CD4-positive, alpha-beta T cell treated with Interleukin-15 for 4 hours (primary cell): ENCODE results near the gene PICK1.

Experiments
- DNase-seq: peaks from one replicate; pipeline ENCODE4 v3.0.0-alpha.2; 2020; ENCODE audit warnings: low spot score

The PICK1 gene

DNA sequence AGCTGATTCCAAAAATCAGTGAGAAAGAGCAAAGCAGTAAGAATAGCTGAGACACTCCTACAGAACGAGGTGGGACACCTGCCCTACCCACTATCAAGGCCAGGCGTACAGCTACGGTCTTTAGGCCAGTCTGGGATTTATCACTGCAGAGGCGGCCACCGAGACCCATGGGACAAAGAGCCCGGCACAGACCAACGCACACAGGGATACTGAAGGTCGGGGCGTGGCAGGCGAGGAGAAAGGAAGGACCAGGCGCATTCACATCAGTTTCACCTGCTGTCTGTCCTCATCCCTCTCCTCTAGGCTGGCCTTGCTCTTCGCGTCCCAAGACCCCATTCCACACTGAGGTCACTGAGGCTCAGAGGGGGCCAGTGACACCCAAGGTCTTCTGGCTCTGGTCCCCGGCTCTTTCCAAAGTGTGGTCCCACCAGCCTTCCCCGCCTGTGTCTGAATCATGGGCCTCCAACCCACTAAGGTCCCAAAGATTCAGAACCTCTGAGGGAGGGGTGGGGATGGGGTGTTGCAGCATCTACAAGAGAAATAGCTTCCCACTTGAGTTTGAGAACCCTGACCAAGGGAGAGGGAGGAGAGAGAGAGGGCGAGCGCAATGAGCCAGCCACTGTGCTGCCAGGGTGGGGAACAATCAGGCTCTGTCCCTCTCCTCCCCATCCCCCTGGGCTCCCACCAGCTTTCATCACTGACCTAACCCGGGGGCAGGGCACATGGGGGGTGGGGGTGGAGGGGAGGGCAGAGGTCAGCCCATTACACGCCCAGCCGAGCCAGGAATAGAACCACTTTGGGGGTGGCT is 7.2 kb upstream of the PICK1 start:
- no peak for DNase-seq

DNA sequence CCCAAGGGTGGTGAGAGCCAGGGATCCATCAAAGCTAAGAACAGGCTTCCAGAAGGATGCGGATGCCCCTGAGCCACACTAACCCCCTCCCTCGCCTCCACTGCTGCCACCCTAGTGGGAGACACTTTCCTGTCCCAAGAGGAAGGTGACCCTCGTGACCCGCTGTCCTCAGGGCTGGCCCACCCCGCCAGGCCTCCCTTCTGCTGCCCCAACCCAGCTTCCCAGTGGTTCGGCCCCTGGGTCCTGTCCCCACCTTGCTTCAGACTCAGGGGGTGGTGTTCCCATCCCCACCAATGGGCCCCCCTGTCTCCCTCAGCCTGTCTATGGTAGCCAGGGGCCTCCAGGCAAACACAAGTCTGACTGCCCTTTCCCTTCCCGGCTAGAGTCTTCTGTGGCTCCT is 6.5 kb upstream of the PICK1 start:
- DNase-seq = no peak

DNA sequence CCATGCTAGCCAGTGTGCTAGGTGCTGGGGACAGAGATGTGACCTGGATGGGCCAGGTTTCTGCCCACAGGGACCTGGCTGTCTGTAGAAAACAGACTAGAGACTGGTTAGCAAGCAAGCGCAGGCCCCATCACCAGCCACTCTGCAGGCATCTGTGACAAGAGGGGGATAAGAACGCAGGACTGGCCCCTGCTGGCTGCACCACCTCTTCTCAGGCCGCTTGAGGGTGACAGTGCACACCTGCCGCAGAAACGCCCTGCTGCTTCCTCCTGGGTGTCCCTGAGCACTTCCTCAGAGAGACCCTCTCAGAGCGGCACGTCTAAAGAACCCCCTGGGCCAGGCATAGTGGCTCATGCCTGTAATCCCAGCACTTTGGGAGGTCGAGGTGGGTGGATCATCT is 5.9 kb upstream of the PICK1 start:
- no peak for DNase-seq

DNA sequence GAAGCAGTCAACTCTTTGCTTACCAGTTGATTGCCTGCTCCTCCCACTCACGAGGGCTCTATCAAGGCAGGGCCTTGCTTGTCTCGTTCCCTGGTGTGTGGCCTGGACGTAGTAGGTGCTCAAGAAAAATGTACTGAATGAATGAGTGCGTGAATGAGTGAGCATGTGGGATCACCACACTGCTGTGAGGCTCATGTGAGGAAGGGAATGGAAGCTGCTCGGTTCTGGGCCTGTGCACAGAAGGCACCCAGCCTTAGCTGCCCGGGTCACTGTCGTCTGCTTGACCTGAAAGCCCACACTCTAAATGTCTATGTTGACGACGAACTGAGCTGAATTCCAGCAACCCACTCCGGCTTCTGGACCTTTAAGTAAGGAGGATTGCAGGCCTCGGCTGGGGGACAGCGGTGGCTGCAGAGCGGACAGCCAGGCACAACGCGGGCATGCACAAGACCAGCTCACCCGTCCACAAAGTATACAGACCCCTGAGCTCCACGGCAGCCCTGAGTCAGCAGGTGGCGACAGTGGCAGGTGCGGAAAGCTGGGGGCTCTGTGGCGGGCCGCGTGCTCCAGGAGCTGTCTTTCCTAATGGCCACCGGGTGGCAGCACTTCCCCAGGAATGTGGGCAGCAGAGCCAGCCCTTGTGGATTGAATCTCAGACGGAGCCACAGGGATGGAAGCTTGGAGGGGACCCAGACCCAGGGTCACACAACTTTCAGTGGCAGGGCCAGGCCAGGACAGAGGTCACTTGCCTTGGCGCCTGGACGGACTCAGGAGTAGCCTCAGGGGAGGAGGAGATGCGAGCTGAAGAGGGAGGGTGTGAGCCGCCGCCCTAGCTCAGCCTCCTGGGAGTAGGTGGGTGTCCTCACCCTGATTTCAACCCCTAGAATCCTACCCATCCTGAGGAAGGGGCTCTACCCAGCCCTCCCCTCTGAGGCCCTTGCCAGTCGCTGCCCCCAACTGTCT is 5.0 kb upstream of the PICK1 start:
- peak; percentile 76 for DNase-seq

DNA sequence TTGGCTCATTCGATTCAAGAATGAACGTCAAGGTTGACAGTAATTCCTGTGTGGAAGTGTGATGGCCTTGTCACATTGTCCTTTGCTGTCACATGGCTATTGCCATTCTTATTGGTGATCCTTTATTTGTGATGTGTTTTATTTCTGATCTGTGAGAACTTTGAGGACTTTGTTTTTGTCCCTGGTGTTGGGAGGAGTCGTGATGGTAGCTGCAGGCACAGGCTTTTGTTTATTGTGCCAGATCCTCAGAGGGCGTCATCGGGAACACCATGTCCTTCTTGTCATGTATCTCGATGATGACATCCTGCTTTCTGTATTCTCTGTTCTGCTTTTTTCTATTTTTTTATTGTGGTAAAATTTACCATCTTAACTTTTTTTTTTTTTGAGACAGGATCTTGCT is 5.6 kb downstream of the PICK1 start:
- no peak for DNase-seq

DNA sequence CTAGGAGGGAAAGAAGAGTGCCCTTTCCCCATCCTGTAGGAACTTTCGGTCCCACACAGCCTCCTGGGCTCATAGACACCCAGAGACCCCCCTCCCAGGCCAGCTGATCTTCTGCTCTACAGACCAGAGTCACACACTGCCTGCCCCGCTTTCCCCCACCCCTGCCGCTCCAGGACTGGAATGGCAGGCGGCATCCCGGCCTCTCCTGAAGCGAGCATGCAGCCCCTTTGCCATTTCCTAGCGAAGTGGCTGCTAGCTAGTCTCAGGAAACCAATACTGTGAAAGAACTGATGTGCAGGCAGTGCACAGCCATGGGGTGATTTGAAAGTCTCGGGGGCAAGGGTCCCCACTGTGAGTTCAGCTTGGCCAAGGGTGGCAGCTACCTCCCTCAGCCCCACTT is 8.3 kb downstream of the PICK1 start:
- DNase-seq = no peak

DNA sequence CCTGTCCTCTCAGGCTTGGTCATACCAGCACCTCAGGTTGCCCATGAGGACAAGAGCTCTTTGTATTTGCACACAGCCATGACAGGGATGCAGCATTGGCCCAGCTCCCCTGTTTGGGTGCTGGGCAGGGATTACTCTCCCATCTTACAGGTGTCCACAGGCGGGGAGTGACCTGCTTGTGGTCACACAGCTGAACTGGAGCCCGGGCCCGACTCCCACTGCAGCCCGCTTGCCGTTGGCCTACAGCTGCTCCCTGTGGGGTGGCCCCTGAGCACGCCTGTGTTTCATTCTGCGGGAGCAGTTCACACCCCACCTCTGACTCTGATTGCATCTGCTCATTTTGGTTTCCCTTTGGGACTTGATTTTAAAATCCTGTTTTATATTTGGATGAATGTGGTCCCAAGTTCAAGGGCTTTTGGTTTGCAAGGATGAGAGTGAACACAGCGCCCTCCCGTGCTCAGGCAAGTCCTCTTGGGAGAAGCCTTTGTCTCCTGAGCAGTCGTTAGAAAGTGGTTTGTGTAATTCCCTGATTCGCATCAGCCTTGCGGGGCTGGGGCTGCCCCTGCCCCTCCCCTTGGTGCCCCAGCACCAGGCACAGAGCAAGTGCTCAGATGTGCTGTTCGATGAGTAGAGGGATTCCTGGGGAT is 9.3 kb downstream of the PICK1 start:
- no peak for DNase-seq

DNA sequence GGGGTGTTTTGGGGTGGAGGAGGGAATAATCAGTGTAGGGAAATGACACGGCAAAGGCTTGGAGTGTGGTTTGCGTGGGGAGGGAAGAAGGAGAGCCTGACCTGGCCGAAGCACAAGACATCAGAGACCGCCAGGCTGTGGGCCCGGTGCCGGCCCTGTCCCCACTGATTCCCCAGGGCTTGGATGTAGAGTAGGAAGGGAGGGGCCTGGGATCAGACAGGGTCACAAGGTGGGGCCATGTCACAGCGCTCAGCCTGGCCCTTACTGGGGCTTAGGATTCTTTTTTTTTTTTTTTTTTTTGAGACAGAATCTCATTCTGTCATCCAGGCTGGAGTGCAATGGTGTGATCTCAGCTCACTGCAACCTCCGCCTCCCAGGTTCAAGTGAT is 9.8 kb downstream of the PICK1 start:
- no peak for DNase-seq

DNA sequence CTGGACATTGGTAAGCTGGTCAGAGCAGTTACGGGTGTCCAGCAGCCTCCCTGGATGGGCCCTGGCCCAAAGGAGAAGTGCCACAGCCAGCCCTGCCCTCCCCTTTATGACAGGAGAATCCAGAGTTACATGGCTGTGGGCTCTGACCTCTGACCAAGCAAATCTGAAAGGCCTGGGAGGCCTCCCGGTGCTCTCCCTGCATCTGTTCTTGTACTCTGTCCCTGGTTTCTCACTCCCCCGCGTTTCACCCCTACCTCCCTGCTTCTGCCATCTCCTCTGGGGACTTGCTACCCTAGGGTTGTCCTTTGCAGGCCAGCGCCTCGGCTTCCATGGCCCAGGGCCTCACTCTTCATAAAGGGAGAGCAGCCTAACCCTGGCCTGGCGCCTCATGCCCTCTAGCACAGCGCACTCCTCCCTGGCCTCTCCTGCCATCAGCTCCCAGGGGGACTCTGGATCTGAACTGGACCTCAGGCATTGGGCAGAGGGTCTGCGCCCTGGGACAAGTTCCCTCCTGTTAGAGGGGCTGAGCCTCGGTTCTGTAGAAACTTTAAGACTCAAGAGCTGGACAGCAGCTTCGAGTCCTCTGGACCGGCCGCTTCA is 10.7 kb downstream of the PICK1 start:
- DNase-seq = no peak

DNA sequence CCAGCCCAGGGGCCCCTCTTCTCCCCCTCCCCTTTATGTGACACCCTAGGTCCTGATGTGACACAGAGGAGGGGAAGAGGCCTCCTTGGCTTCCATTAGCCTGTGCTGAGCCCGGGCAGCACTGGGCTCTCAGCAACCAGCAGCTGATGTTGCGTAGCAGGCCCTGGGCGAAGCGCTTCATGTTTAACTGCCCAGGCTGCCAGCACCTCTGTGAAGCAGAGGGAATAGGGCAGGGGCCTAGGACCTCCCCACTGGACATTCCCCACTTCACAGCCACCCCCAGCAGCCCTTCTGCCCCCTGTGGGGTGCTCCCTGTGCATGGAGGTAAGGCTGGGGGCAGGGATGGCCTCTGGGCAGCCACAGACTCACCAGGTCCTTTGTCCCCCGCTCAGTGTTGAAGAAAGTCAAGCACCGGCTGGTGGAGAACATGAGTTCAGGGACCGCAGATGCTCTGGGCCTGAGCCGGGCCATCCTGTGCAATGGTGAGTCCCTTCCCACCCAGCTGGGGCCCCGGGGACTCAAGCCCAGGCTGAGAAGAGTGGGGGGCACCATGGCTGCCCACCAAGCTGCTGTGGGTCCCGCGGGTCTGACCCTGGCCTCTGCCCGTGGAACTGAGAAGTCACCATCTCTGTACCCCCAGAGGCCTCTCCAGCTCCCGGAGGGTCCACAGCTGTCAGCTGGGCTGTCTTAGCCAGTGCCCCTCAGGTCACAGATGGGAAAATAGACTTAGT is 11.6 kb downstream of the PICK1 start:
- no peak for DNase-seq

DNA sequence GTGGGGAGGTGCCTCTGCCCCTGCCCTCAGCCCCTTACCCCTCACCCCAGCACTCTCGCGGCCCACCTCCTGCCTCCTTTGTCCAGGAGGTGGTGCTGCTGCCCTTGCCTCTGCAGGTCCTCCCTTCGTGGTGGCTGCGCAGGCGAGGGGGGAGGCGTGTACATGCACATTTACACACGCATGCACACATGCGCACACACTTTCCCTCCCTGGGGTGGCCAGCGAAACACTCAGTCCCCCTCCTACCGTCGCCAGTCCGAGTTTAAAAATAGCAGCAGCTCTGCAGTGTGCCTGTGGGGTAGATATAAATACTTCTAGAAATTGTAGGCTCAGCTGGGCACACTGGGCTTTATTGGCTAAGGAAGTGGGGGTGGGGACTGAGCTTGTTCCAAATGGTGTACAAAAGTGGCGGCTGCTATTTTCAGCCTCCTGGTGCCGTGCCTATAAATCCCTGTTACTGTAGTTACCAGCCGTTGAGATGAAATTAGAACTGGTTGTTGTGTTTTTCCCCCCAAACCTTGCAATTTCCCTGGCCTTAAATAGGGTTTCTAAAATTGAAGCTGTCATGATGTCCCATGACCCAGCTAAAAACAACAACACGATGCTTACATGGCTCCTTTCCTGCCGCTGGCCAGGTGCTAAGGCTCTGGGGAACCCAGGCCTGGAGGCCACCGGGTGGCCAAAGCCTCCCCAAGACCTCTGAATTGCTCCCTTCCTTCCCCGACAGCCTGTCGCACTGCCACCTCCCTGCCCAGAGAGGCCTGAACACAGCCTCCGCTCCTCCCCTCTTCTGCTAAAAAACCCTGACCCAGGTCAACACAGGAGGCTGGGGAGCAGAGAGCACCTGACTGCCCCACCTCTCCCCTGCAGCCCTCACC is 12.4 kb downstream of the PICK1 start:
- DNase-seq = no peak

DNA sequence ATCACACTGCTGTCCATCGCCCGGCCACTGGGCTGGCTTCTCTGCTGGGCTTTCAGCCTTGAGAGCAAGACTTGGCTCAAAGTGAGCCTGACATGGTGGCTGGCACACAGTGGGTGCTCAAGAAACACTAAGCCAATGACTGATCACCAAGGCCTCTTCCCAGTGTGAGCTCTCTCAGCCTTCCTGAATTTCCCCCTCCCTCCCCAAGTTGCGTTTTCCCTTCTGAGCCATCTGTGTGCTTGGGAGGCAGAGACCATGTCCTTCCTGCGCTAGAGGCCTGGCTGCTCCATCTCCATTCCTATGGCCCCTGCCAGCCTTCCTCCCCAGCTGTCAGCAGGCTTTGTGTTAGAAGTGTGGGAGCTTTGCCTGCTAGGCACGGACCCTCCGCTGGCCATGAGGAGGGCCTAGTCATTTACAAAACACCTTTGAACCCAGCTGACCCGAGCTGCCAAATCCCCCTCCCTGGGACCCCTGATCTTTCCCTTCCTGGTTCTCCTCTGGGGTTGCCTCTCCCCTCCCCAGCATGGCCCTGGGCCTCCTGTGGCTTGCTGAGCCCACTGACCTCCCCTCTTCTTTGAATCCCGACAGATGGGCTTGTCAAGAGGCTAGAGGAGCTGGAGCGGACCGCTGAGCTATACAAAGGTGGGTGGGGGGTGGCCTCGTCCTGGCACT is 13.2 kb downstream of the PICK1 start:
- no peak for DNase-seq

DNA sequence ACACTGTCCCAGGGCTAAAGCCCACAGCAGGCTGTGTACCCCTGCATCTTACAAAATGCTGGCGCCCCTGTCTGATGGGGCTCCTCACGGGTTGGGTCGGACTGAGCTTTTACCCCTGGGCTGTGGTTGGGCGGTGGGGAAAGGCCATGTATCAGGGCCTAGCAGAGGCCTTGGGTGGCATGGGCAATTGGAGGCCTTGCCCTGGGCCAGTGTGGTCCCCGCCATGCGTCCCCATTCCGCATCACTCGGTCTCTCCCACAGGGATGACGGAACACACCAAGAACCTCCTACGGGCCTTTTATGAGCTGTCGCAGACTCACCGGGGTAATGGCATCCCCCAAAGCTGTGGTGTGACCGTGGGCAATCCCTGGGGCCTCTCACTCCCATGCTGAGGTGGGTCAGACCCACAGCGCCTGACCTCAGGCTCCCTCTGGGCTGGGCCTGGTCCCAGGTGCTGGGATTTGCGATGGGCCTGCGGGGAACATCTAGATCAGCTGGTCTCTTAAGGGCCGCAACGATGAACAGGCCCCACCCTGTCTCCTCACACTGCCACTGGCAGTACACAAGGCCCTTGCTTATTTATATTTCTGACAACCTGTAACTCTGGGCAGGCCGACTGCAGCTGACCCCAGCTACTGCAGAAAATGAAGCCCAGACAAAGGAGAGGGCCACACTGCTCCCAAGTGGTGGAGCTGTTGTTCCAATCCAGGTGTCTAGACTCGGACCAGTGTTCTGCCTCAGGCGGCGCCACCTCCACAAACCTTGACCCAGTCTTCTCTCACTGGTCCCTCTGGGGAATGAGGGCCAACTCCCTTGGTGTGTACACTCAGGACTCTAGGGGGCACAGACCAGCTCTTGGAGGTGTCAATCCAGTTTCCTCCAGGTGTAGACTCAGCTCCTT is 14.5 kb downstream of the PICK1 start:
- DNase-seq = no peak

DNA sequence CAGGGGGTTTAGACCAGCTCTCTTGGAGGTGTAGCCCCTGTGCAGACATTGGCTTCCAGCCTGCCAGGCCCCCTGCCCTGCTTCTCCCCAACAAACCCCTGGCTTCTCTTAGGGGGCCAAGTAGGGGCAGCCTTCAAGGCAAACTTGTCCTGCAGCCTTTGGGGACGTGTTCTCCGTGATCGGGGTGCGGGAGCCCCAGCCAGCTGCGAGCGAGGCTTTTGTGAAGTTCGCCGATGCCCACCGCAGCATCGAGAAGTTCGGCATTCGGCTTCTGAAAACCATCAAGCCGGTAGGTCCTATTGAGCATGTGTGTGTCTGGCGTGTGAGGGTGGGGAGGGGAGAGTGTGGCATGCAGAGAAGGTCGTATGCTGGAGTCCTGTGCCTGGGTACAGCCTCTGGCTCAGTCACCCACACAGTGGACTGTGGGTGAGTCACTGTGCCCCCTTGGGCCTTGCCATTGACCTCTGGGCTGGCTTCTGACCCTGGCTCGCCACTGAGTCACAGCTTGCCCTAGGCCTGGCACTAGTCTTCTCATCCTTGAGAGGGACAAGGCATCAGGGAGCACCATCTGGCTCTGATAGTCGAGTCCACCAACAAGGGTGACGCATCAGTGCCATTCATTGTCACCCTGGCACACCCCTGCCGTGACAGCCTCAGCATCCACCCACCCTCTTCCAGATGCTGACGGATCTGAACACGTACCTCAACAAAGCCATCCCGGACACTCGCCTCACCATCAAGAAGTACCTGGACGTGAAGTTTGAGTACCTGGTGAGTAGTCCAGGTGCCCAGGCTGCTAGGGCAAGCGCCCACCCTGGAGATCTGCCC is 15.3 kb downstream of the PICK1 start:
- DNase-seq = no peak

DNA sequence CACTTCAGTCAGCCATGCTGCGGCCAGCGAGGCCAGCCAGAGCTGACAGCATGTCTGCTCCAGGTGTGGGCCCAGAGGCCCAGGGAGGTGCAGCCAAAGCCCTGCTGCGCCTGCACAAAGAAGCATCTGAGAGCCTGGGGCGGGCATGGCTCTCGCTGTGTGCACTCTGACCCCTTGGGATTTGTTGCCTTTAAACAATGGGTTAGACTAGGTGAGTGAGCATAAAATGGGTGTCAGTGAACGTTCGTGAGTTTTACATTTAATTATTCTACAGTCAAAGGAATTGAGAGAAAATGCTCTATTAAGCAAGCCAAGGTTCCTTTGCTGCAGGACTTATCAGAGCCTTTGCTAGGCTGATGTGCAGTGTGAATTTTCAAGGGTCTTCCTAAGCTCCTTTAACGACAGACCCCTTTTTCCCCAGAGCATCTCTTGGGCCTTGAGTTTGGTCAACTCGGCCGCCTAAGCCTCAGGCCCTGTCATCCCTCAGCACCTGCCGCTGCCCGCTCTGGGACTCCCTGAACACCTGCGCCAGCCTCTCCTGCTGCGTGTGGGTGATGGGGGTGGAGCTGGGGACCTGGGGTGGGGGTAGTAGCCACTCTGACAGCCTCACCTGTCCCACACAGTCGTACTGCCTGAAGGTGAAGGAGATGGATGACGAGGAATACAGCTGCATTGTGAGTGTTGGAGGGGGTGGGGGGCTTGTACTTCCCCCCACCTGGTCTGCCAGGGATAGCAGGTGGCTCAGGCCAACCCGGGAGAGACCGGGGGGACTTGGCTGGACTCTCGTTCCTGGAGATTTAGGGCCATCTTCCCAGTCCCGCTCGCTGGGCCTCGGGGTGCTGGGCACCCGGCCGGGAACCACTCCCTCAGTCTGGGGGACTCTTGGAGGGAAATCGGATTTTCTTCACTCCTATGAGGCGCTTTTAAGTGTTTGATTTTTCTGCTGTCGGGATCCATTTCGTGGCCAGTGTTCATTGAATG is 16.2 kb downstream of the PICK1 start:
- no peak for DNase-seq

DNA sequence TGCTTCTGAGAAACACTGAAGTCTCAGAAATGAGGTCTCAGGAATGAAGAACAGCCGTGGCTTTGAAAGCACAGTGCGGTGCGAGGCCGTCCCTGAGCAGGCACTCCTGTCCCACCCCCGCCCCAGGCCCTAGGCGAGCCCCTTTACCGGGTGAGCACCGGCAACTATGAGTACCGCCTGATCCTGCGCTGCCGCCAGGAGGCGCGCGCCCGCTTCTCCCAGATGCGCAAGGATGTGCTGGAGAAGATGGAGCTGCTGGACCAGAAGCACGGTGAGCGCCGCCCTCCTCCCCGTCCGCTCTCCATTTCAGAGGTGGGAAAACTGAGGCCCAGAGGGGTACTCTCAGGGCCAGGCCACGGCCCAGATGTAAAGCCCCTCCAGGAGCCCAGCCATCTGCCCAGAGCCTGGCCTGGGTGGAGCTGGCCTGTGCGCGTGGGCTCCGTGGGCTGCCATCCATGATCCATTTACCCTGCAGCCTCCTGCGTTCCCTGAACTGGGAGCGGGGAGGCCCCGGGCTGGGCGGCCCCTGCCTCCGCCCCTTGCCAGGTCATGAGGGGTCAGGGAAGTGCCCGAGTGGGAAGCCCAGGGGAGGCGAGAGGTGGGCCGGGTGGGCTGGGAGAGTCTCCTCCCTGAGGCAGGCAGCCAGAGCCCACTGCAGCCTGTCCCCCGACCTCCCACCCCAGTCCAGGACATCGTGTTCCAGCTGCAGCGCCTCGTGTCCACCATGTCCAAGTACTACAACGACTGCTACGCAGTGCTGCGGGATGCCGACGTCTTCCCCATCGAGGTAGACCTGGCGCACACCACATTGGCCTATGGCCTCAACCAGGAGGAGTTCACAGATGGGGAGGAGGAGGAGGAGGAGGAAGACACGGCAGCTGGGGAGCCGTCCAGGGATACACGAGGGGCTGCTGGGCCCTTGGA is 17.2 kb downstream of the PICK1 start:
- no peak for DNase-seq
